ENCODE measurements around the gene TBL2.
"Not testable (repeated sequence)": the region's sequence is repeated elsewhere in the genome, so short reads cannot be mapped to it uniquely, and the experiment has no call there.

TBL2 gene, protein sequence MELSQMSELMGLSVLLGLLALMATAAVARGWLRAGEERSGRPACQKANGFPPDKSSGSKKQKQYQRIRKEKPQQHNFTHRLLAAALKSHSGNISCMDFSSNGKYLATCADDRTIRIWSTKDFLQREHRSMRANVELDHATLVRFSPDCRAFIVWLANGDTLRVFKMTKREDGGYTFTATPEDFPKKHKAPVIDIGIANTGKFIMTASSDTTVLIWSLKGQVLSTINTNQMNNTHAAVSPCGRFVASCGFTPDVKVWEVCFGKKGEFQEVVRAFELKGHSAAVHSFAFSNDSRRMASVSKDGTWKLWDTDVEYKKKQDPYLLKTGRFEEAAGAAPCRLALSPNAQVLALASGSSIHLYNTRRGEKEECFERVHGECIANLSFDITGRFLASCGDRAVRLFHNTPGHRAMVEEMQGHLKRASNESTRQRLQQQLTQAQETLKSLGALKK

DNA sequence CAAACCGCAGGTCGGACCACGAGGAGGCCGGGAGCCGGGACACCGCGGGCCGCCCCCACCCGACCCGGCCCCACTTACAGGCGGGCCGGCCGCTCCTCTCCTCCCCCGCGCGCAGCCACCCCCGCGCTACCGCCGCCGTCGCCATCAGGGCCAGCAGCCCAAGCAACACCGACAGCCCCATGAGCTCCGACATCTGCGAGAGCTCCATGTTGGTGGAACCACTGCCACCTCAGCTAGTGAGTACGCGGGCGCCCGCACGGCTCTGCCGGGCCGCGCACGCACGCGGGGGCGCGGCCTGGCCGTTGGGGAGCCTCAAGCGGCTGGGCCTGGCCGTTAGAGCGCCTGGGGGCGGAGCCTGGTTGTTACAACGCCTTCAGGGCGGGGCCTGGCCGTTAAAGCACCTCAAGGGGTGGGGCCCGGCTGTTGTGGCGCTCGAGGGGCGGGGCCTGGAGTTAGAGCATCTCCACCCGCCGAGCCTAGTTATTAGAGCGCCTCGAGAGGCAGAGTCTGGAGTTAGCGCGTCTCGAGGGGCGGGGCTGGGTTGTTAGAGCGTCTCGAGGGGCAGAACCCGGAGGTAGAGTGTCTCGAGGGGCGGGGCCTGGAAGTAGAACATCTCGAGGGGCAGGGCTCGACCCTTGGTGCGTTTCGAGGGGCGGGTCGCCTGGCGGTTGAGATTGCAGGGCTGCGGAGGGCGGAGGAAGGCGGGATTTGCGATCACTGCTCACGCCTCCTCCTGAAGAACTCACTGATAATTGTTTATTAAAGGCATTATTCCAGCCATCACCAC lies at the start of gene TBL2:
Gene TBL2 (minus strand): TSS at position 238 of the 787 bp plus-strand sequence. CDS start 30 bp downstream, at position 208.
- peak; percentile 98 for DNase-seq

DNA sequence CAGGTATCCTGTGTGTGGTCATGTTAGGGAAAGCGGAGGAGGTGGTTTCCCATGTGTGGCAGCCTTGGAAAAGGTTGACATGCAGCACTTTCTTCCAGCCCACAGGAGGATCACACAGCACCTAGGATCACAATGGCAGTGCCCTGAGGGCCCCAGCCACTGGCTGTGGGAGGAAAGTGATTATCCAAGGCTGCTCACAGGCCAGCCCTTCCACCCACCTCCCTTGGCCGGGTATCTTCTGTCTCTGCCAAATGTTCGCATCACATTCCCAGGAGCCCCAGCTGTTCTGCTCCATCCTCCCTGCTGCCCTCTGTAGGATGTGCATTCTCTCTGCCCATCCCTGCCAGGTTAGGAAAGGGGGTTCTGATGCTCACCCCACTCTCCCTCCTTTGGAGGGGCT lies 48.4 kb upstream of the TBL2 start:
- DNase-seq, result peak; percentile 25

DNA sequence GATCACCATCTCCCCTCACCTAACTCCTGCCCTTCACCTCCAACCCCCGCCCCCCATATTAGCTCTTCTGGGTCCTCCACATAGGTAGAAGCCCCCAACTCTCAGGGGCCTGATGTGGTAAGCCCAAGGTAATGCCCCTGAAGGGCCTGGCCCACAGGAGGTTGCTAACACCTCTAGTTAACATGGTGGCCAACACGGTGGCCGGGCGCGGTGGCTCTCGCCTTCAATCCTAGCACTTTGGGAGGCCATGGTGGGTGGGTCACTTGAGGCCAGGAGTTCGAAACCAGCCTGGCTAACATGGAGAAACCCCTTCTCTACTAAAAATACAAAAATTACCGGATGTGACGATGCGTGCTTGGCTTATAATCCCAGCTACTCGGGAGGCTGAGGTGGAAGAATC lies 46.9 kb upstream of the TBL2 start:
- DNase-seq, result no peak

DNA sequence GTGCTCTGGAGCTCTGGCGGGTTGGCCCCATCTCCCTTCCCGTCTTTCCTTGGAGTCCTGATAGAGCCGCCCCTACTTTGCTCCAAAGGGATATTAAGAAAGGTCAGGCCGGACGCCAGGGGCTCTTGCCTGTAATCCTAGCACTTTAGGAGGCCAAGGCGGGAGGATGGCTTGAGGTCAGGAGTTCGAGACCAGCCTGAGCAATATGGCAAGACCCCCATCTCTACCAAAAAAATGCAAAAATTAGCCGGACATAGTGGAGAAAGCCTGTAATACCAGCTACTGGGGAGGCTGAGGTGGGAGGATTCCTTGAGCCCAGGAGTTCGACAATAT lies 46.3 kb upstream of the TBL2 start:
- DNase-seq, result no peak

DNA sequence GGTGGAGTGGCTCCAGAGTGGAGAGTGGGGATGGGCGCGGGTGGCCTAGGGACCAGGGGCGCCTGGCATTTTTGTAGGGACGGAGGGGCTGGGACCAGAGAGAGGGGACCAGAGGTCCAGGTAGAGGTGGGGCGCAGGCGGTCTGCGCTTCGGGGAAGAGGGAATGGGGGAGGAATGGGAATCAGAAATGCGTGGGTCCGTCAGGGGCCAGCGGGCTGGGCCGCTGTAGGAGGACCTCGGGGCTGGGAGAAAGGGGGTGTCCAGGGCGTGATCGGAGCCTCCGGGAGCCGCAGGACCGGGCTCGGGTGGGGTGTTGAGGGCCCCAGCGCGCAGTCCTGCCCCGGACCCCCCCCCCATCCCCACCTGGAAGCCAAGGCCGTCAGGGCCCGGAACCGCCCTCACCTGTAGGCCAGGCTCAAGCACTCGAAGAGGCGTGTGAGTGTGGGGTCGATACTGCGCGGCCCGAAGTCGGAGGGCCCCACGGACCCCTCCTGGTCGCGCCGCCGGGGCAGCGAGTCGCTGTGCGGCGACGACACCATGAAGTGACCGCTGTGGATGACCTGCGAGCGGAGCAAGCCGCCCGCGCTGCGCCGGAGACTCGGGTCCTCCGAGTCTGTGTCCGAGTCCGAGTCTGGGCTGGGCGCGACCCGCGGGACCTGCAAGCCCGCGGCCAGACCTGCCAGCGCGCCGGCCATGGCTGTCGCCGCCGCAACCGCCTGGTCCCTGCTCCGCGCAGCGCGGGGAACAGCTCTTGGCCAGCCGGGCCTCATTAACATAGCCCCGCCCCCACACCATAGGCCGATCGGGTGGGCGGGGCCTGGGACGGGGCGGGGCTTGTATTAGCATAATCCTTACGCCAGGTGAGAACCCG lies 45.7 kb upstream of the TBL2 start, which contains the start of gene MLXIPL:
Gene MLXIPL (minus strand): TSS at position 725 of the 871 bp plus-strand sequence. CDS start 30 bp downstream, at position 695.
- peak; percentile 50 for DNase-seq

DNA sequence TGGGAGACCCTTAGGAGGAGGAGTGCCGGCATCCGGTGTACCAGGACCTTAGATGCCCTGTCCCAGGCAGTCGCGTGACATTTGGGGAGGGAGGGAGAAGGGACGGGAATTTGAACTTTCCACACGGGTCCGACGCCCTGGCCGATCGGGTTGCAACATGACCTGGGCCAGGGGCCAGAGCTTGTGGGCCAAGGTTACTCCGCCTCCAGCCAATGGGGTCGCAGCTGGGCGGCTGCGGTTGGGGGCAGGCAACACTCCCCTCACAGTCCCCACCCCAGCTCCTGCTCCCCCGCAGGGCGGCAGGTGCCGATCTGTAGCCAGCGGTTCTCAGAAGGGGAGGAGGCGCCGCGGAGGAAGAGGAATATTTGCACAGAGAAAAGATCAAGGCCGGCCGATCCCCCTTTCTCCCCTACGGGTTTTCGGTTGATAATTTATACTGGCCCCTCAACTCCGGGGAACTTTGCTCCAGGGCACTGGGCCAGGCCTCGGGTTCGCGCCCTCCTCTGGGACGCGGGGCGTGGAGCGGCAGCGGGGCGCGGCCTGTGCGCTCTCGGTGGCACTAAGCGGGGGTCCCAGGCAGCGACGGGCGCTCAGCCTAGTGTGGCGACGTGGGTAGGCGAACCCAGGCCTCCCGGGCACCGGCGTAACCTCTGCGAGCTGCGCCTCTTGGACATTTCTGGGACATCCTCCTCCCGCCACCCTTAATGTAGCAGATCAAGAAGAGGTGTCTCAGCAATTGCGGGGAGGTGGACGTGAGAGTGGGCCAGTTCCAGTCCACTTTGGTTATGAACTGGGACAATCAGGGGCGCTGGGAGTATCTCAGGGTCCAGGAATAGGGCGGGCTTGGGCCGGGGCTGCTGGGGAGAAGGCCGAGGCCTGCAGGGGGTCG lies 44.8 kb upstream of the TBL2 start:
- no peak for DNase-seq

- no peak for DNase-seq
Measured at GRCh38 chr7:73622527-73622908, 44.1 kb upstream of the TBL2 start.

DNA sequence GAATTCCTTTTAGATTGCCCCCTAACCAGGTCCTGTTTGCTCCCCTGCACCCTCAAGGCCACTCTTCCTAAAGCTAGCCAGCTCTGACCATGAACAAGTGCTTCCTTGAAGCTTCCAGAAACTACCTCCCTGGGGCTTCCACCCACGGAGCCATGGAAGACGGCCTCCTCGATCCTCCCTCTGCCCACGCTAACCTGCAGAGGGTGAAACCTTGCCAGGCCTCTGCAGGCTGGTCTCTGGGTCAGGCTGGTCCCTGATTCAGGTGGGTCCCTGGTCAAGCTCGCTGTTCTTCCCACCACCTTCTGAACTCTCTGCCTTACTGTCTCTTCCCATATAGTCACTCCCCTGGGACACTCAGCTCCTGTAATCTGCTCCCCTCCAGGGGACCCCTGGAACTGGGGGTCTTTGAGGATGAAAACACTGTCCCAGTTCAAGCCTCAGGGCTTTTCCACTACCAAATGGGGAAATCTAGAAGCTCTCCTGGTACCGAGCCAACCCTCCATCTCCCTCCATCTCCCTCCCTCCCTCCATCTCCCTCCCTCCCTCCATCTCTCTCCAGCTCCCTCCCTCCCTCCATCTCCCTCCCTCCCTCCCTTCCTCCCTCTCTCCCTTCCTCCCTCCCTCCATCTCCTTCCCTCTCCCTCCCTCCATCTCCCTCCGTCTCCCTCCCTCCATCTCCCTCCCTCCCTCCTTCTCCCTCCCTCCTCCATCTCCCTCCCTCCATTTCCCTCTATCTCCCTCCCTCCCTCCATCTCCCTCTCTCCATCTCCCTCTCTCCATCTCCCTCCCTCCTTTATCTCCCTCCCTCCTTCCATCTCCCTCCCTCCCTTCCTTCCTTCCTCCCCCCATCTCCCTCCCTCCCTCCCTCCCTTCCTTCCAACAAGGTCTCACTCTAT lies 43.0 kb upstream of the TBL2 start:
- no peak for DNase-seq

DNA sequence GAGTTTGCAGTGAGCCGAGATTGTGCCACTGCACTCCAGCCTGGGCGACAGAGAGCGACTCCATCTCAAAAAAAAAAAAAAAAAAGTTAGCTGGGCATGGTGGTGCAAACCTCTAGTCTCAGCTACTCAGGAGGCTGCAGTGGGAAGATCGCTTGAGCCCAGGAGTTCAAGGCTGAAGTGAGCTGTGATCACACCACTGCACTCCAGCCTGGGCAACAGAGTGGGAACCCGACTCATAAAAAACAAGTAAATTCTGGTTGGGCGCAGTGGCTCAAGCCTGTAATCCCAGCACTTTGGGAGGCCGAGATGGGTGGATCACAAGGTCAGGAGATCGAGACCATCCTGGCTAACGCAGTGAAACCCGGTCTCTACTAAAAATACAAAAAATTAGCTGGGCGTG lies 41.0 kb upstream of the TBL2 start:
- not testable (repeated sequence) for DNase-seq

- DNase-seq, result no peak
Measured at GRCh38 chr7:73618538-73618937, 40.2 kb upstream of the TBL2 start.

DNA sequence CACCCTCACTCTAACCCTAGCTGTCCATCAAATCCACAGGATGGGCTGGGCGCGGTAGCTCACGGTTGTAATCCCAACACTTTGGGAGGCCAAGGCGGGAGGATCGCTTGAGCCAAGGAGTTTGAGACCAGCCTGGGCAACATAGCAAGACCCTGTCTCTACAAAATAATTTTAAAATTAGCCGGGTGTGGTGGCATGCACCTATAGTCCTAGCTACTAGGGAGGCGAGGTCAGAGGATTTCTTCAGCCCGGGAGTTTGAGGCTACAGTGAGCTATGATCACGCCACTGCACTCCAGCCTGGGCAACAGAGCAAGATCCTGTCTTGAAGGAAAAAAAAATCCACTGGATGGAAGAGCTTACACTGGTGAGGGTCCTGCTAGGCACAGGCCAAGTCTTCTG lies 39.1 kb upstream of the TBL2 start:
- not testable (repeated sequence) for DNase-seq

DNA sequence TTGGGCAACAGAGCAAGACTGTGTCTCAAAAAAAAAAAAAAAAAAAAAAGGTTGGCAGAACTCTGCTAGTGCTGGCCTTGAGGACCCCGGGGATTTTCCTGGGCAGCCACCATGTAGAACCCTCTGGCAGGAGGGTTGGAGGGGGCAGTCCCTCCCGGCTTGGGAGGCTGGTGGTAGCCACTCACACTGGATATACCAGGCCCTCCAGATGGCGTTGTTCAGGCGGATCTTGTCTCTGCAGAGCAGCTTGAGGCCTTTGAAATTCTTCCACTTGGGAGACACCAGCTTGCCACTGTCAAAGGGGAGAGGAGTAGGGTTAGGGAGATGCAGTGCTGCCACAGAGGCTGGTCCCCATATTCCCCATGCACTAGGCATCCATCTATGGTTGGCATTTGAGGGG lies 37.5 kb upstream of the TBL2 start:
- DNase-seq, result peak; percentile 13

DNA sequence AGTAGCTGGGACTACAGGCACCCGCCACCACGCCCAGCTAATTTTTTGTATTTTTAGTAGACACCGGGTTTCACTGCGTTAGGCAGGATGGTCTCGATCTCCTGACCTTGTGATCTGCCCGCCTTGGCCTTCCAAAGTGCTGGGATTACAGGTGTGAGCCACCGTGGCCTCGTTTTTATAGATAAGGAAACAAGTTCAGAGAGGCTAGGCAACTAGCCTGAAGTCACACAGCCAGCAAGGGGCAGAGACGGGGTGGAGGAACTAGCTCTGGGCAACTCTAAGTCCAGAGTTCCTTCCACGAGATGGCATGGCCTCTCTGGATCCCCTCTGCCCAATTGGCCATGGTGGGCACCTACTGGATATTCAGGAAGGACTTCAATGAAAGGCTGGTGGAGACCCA lies 36.6 kb upstream of the TBL2 start:
- DNase-seq, result not testable (repeated sequence)

DNA sequence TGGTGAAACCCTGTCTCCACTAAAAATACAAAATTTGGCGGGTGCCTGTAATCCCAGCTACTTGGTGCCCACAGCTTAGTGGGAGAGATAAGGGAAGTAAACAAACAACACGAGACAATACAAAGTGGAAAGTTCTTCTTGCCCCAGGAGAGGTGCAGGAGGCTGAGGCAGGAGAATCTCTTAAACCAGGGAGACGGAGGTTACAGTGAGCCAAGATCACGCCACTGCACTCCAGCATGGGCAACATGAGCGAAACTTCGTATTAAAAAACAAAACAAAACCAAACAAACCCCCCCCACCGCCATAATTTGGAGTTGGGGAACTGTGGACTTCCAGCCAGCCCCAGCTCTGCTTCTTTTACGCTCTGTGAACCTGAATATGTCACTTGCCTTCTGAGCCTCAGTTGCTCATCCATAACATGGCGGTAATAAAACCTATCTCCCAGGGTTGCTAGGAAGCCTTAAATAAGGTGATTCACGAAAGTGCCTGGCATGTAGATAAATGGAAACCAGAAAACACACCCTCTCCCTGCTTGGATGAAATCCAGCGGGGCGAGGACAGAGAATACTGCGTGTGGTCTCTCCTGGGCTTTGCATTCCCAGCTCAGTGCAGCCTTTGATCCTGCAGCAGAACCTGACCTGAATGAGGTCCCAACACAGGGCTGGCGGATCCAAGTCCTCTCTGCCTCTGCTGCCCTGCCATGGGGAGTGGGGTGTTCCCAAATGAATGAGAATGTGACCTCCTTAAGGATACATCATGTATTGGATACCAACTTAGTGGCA lies 35.8 kb upstream of the TBL2 start:
- no peak for DNase-seq

DNA sequence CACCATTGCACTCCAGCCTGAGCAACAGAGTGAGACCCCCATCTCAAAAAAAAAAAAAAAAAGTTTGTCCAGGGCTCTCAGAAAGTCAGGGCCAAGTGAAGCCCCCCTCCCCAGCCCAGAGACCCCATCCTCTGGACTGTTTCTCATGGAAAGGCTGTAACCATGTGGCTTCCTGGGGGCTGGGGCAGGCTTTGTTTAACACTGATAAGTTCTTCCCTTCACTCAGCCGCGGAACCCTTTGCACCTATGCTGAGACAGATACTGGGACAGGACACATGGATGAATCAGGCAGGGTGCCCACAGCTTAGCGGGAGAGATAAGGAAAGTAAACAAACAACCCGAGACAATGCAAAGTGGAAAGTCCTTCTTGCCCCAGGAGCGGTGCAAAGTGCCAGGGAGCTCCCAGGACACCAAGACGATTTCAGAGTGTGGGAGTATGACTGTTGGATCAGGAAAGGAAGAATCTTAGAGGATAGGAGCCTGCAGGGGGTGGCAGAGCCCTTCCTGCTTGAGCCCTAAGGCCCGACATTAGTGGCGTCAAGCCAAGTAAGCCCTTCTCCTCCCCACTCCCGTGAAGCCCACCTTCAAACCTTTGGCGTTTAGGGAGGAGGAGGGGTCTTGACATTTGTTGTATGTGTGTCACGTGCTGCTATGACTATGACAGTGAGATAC lies 34.4 kb upstream of the TBL2 start:
- peak; percentile 43 for DNase-seq

- DNase-seq, result no peak
Measured at GRCh38 chr7:73611017-73611555, 32.7 kb upstream of the TBL2 start.

DNA sequence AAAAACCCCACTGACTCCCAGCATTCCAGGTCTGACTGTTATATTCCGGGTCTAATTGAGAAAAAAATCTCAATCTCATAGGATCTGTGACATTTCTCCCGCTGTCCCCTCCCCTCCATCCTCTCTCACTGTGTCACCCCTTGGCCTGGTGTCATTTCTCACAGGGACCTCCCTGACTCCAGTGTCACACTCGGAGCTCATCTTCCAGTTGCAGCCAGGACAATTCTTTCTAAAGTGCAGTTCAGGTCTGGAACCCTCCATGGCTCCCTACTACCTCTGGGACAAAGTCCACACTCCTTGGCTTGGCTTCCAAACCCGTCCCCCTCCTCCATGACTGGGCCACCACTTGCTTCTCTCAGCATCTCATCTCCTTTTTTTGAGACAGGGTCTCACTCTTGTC lies 31.7 kb upstream of the TBL2 start:
- no peak for DNase-seq

- DNase-seq, result not testable (repeated sequence)
Measured at GRCh38 chr7:73607692-73607983, 29.3 kb upstream of the TBL2 start.
